Left renal pelvis (tissue), 4 donors: Measurements from ENCODE around the gene NCAM1. TPM values are rescaled to one million over a fixed set of nuclear protein-coding genes. Genes with fewer than 3 reads are reported as not detected.

Source experiments
- DNase-seq, 4 donors: peaks; one replicate each; pipeline ENCODE4 v3.0.0-alpha.2; 2013; ENCODE audit warnings: low read depth in 4 of 4, low spot score in 3 of 4
- polyA plus RNA-seq, 4 donors: library from polyadenylated mRNA; unstranded; fragments of 120-200 nt; gene quantifications; one replicate each; pipeline ENCODE4 v1.2.1, GENCODE V29; 2013; ENCODE audit not compliant: insufficient read length in 4 of 4

NCAM1 gene
- polyA plus RNA-seq, 4 donors, result 78.7 to 201 (median 84.2) TPM

DNA sequence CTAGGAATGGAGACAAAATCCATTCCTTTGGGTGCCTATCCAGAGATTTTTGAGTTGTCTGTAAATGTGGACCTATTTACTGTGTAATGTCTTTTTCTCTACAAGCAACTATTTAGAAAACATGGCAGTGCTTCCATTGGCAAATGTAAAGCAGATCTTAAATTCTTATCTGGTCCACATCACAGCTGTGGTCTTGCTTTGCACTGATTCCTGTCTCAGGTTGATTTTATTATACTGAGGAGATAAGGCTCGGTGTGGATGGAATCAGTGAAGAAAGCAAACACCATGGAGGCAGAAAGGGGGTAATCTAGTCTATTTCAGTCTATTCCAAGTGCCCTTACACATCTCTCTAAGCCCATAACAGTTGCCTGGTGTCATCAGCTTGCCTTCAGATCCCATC is 160.5 kb downstream of the NCAM1 start:
- DNase-seq, result no peak

GRCh38 chr11:113124006-113124405 is 162.8 kb downstream of the NCAM1 start:
- no peak for DNase-seq

DNA sequence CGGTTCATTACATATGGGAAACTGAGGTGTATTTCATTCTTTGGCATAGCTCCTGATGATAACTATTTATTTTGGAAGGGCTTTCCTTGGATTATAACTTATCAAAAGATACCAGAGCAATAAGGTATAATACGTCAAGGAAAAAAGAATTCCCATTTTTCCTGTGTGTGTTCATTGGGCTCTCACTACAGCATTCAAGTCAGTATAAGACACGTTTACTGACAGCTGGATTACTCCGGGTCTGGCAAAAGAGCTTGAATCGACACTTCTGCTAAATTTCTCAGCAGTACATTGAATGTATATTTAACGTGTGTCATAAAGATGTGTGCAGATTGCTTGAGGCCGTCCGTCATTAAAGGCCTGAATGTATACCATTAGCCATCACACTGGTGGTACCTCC is 163.4 kb downstream of the NCAM1 start:
- no peak for DNase-seq

DNA sequence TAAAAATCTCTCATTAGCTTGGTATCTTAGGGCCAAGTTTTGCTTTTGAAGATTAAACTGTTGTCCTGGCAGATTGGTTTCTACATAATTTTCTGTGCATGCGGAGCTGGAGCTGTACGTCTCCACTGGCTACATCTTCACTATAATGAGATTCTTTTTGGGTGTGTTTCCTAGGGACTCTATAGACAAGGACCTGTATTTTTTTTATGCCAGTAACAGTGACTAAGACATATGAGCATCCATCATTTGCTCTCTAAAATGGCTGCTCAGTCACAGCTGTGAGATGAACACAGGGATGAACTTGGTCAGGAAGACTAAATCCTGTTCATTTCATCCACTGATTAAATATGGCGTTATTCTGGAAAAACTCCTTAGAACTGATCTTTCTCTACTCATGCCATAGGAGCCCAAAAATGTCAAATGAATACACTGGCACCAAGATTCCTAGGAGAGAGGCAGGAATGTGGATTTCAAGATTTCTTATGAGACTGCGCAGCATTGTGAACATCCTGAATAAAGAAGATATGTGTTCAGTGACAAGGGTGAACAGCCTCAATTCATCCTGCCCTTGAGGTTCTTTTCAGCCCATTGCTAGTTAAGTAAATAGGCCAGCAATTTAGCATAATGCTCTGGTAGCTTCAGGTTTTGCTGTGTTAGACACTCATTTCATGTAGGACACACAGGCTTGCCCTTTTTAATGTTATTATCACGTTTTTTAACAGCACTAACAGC is 168.2 kb downstream of the NCAM1 start:
- DNase-seq, result no peak

GRCh38 chr11:113131036-113131775 is 170.0 kb downstream of the NCAM1 start:
- DNase-seq, result no peak

GRCh38 chr11:113133071-113133470 is 171.9 kb downstream of the NCAM1 start:
- DNase-seq, result no peak

GRCh38 chr11:113134626-113135025 is 173.4 kb downstream of the NCAM1 start:
- no peak for DNase-seq

- no peak for DNase-seq
Observed at GRCh38 chr11:113137713-113138529, 176.7 kb downstream of the NCAM1 start.

DNA sequence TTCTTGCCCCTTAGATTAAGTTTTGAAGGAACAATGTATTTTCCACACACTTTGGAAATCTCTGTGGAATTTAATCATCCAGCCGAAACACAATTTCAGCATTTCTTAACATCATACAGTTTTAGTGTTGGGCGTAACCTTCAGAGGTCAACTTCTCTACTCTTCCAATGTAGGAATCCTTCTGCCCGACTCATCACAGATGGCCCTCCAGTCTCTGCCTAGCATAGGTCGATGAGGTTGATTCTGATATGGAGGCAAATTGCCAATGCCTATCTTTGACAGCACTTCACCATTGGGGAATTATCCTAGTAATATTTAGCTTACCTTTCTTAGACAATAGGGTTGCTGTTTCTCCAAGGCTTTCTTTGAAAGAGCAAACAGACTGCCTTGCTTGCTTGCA is 177.5 kb downstream of the NCAM1 start:
- DNase-seq, result no peak

- DNase-seq, result no peak
Observed at GRCh38 chr11:113141010-113141409, 179.8 kb downstream of the NCAM1 start.

GRCh38 chr11:113142508-113142907 is 181.3 kb downstream of the NCAM1 start:
- no peak for DNase-seq

DNA sequence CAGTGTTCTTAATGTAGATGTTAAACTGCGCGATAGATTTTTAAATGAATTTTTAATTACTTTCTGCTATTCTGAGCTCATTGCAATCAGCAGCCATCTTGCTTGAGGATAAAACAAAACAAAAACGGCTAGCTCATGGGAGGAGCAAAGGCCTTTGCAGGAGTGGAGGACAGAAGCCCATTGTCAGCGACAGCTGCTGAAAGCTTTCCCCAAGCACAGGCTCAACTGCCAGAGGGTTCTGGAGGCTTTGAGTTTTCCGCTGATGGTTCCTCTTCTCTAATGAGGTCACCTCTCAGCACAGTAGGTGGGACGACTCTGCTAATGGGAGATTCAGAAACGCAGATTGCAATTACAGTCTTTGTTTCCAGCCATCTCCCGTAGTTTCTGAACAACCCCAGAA is 186.0 kb downstream of the NCAM1 start:
- DNase-seq, result no peak

GRCh38 chr11:113148076-113148475 is 186.9 kb downstream of the NCAM1 start:
- DNase-seq, result no peak

DNA sequence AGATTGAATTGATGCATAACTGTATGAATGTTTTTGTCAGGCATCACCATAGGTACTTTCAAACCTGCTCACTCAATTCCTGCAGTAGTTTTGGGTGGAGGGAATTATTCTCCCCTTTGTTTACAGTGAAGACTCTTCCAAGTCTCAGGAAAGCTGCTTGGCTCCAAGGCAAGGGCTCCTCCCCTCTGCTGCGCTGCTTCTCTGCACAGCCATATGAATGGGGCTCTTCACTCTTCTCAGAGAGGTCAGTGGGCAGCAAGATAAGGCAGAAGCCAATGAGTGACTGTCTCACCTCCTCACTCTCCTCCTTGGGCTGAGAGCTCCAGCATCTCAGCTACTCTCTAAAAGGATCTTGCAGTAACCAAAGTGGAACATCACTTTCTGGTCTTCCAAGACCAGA is 187.4 kb downstream of the NCAM1 start:
- no peak for DNase-seq

DNA sequence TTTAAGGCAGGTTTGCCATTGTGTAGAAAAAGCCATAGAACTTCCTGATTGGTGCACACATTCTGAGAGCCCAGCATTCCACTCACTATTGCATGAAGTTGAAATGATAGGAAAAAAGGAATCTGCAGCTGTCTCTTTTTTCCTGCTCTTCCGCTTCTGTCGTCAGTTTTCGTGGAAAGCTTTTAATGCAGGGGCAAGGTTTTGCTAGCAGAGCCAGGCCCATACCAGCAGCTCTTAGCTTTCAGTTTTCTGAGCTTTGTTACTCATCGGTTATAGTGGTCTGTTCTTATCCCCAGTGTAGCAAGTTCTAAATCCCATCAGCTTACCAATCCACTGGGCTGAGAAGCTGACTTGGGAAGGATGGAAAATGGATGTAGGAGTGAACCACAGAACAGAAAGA is 190.3 kb downstream of the NCAM1 start:
- DNase-seq, result no peak

- DNase-seq, result no peak
Observed at GRCh38 chr11:113152500-113152899, 191.3 kb downstream of the NCAM1 start.

- DNase-seq, result no peak
Observed at GRCh38 chr11:113153847-113154246, 192.6 kb downstream of the NCAM1 start.

GRCh38 chr11:113159988-113160807 is 199.0 kb downstream of the NCAM1 start:
- DNase-seq, result no peak

DNA sequence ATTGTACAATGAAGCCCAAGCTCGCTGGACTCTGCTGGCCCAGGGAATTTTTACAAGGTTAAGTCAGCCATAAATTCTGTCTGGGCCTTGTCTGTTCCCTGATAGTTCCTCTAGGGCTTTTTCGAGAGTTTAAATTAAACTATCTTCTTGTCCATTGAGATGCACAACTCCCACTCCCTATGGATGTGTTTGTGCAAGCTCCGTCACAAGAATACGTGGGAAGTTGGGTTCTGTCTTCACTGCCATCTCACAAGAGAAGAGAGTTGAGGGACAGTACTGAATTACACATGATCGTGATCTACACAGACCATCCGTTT is 199.5 kb downstream of the NCAM1 start:
- DNase-seq, result no peak

GRCh38 chr11:113161711-113162591 is 200.7 kb downstream of the NCAM1 start:
- DNase-seq, result no peak
